Keratinocyte (primary cell): ENCODE results near the gene LDB2. TPM values are rescaled to one million over a fixed set of nuclear protein-coding genes. Genes with fewer than 3 reads are reported as not detected.

ENCODE experiments used
- DNase-seq: peaks from one replicate; pipeline ENCODE4 v3.0.0-alpha.2; 2011; ENCODE audit warnings: low read depth, missing footprints, low spot score
- FAIRE-seq: peaks from 2 replicates; lab custom pipeline; 2011; peaks lifted over from hg19 to GRCh38; lab: Jason Lieb, UNC
- H2AFZ ChIP-seq: 2 replicates; pipeline ENCODE4 v1.6.0; 2012; ENCODE audit warnings: low read length, control low read depth, inconsistent platforms; ENCODE audit not compliant: control insufficient read depth
- H3K27ac ChIP-seq: 2 replicates; pipeline ENCODE4 v1.5.1; 2011; ENCODE audit warnings: low read length; ENCODE audit not compliant: control insufficient read depth, insufficient read depth
- H3K27me3 ChIP-seq: 3 replicates; pipeline ENCODE4 v1.6.0; 2011; ENCODE audit warnings: low read length; ENCODE audit not compliant: control insufficient read depth, insufficient read depth; ENCODE audit errors: extremely low read depth
- H3K36me3 ChIP-seq, 2 experiments: 2 replicates in 1 of 2; 3 replicates in 1 of 2; pipeline ENCODE4 v1.5.1; 2011; ENCODE audit warnings: low read length in 2 of 2, mild to moderate bottlenecking in 1 of 2; ENCODE audit not compliant: control insufficient read depth in 2 of 2, insufficient read depth in 2 of 2; ENCODE audit errors: extremely low read depth in 1 of 2
- H3K4me1 ChIP-seq: 3 replicates; pipeline ENCODE4 v1.5.1; 2011; ENCODE audit warnings: low read length; ENCODE audit not compliant: control insufficient read depth, insufficient read depth; ENCODE audit errors: extremely low read depth
- H3K4me2 ChIP-seq: 3 replicates; pipeline ENCODE4 v1.6.0; 2011; ENCODE audit warnings: low read depth, low read length; ENCODE audit not compliant: control insufficient read depth, insufficient read depth; ENCODE audit errors: extremely low read depth
- H3K4me3 ChIP-seq, 3 experiments: fragments of 200-600 bp in 1 of 3; sonication (generic) in 1 of 3; 2 replicates in 2 of 3; 3 replicates in 1 of 3; pipeline ENCODE4 v1.5.1; 2011 to 2016; ENCODE audit warnings: low read length in 3 of 3, mild to moderate bottlenecking in 3 of 3, control low read depth in 2 of 3, inconsistent platforms in 1 of 3, low read depth in 1 of 3, mixed read lengths in 1 of 3, mixed run types in 1 of 3, moderate library complexity in 1 of 3; ENCODE audit not compliant: control insufficient read depth in 2 of 3, insufficient read depth in 2 of 3; ENCODE audit errors: extremely low read depth in 1 of 3
- H3K79me2 ChIP-seq: 2 replicates; pipeline ENCODE4 v1.6.0; 2012; ENCODE audit warnings: low read length; ENCODE audit not compliant: control insufficient read depth, insufficient read depth
- H3K9ac ChIP-seq: 3 replicates; pipeline ENCODE4 v1.6.0; 2011; ENCODE audit warnings: low read length; ENCODE audit not compliant: control insufficient read depth, insufficient read depth; ENCODE audit errors: extremely low read depth
- H3K9me1 ChIP-seq: 3 replicates; pipeline ENCODE4 v1.6.0; 2011; ENCODE audit warnings: low read length; ENCODE audit not compliant: control insufficient read depth, insufficient read depth; ENCODE audit errors: extremely low read depth
- H3K9me3 ChIP-seq: 2 replicates; pipeline ENCODE4 v1.5.1; 2012; ENCODE audit warnings: low read depth, low read length; ENCODE audit not compliant: control insufficient read depth
- H4K20me1 ChIP-seq: 3 replicates; pipeline ENCODE4 v1.6.0; 2011; ENCODE audit warnings: low read length; ENCODE audit not compliant: control insufficient read depth, insufficient read depth; ENCODE audit errors: extremely low read depth
- EZH2 ChIP-seq: IDR thresholded peaks from one replicate; pipeline ENCODE4 v1.6.1; 2012; ENCODE audit warnings: inconsistent platforms, mild to moderate bottlenecking, low read length, moderate library complexity
- dilution Hi-C: fragments of 300-500 bp; cut with MboI; formaldehyde crosslinking; loops from one replicate; pipeline ENCODE4 v1.7.0; 2020; ENCODE audit warnings: low sequenced_read_pairs; ENCODE audit not compliant: extremely low pct_ligation_motif_present
- polyA plus RNA-seq, 5 experiments: library from polyadenylated mRNA; depleted of rRNA in 3 of 5; stranded (reverse) in 3 of 5; stranded (forward) in 1 of 5; unstranded in 1 of 5; fragments of >200 nt; gene quantifications; 1 replicate in 1 of 5; 2 replicates in 3 of 5; 3 replicates in 1 of 5; pipeline versions ENCODE4 v1.2.1 to v1.2.3, GENCODE V29; 2011 to 2012; ENCODE audit warnings: missing spikeins in 2 of 5, low read depth in 1 of 5, low replicate concordance in 1 of 5
- TF ChIP-seq, protein P1 (sequence below), 3 experiments: IDR thresholded peaks in 1 of 3; conservative IDR thresholded peaks in 1 of 3; optimal IDR thresholded peaks in 1 of 3; 2 replicates in 2 of 3; 3 replicates in 1 of 3; pipeline versions ENCODE3 to v1.5.1; 2011; ENCODE audit warnings: low read length in 3 of 3, mild to moderate bottlenecking in 3 of 3, moderate library complexity in 2 of 3, control low read depth in 1 of 3, inconsistent platforms in 1 of 3; ENCODE audit not compliant: insufficient read depth in 2 of 3; ENCODE audit errors: extremely low read depth in 1 of 3

Gene LDB2
- polyA plus RNA-seq, 1 donor (not counting 4 experiments of a cell fraction or from before 2014, with no cell fraction given): not detected

DNA sequence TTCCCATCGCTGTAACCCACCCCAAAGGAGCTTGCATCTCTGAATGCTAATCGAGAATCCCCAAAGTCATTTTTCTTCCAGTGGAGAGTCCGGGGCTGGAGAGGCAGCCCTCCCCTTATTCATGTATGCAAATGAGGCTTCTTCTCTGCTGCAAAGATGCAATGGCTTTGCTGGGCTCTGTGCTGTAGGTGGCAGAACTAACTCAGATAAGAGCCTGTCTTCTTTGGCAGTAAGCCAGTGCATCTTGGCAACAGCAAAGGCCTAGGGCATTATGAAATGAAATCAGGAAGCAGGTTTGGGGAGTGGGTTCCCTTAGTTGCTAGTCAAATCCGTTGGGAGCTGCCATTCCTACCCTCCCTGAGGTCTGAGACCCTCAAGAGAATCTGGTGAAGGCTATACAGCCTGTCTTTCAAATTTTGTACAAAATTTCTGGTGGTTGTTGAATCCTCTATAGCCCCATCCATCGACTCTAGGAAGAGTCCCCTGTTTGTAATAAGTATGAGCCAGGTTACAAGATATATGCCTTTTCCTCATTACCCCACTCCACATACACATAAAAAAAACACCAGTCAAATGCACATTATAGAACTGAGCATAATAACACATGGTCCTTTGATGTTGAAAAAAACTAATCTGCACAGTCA is 381.5 kb downstream of the LDB2 start:
- Histone ChIP-seq H3K9ac (no peak overlapping the region), H3K9me1 (no peaks in the 10 kb centered on the region), H3K27me3 (no peaks in the 10 kb centered on the region), H3K4me3 (no peak overlapping the region), H3K79me2 (no peaks in the 10 kb centered on the region), H4K20me1 (no peaks in the 10 kb centered on the region), H3K4me1 (no peaks in the 10 kb centered on the region), H3K9me3 (no peaks in the 10 kb centered on the region), H3K36me3 (no peaks in the 10 kb centered on the region), H3K27ac (no peak overlapping the region), H3K4me2 (no peak overlapping the region), H2AFZ (no peak overlapping the region)
- DNase-seq (no peak), FAIRE-seq (no peak)
- dilution Hi-C loops: no loop called here
- TF ChIP-seq EZH2: no peak
- TF ChIP-seq, protein P1, sequence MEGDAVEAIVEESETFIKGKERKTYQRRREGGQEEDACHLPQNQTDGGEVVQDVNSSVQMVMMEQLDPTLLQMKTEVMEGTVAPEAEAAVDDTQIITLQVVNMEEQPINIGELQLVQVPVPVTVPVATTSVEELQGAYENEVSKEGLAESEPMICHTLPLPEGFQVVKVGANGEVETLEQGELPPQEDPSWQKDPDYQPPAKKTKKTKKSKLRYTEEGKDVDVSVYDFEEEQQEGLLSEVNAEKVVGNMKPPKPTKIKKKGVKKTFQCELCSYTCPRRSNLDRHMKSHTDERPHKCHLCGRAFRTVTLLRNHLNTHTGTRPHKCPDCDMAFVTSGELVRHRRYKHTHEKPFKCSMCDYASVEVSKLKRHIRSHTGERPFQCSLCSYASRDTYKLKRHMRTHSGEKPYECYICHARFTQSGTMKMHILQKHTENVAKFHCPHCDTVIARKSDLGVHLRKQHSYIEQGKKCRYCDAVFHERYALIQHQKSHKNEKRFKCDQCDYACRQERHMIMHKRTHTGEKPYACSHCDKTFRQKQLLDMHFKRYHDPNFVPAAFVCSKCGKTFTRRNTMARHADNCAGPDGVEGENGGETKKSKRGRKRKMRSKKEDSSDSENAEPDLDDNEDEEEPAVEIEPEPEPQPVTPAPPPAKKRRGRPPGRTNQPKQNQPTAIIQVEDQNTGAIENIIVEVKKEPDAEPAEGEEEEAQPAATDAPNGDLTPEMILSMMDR (optimal IDR thresholded peaks at IDR 0.05 in 1 of 3, IDR thresholded peaks at IDR 0.05 in 1 of 3, conservative IDR thresholded peaks at IDR 0.05 in 1 of 3; ENCODE audit: extremely low read depth in 1 of 3, insufficient read depth in 2 of 3, low read length in 3 of 3): peak in 2 of 3 experiments; percentile 10 to 21

DNA sequence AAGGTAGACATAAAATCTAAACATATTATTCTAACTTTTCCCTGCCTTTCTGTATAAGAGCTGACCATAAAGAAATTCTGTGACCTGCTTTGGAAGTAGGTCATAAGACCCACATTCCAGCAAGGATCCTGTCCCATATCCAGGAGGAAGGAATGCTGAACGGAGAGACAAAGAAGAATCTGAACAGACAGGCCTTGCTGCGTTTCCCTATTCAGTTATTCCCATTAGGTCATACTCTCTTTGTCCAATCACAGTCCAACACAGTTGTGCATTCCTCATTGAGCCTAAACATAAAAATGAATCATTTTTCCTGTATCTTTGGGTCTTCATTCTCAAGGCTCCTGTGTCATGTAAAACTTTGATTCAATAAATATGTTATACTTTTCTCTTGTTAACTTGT is 384.6 kb downstream of the LDB2 start:
- dilution Hi-C loops: no loop called here
- Histone ChIP-seq H3K79me2 (no peaks in the 10 kb centered on the region), H3K4me2 (no peak overlapping the region), H3K4me1 (no peaks in the 10 kb centered on the region), H2AFZ (no peak overlapping the region), H3K27me3 (no peaks in the 10 kb centered on the region), H3K9me1 (no peaks in the 10 kb centered on the region), H3K36me3 (no peaks in the 10 kb centered on the region), H3K4me3 (no peak overlapping the region), H3K9ac (no peak overlapping the region), H3K9me3 (no peaks in the 10 kb centered on the region), H4K20me1 (no peaks in the 10 kb centered on the region), H3K27ac (no peak overlapping the region)
- FAIRE-seq: no peak
- TF ChIP-seq, protein P1 (optimal IDR thresholded peaks at IDR 0.05 in 1 of 3, IDR thresholded peaks at IDR 0.05 in 1 of 3, conservative IDR thresholded peaks at IDR 0.05 in 1 of 3; ENCODE audit: extremely low read depth in 1 of 3, insufficient read depth in 2 of 3, low read length in 3 of 3): no peak
- no peak for TF ChIP-seq EZH2
- DNase-seq: no peak
